Measurements from ENCODE around the gene DZIP3.

- TF ChIP-seq CTCF (IDR thresholded peaks at IDR 0.05): no peak
- TF ChIP-seq POLR2AphosphoS5 (IDR thresholded peaks at IDR 0.05): no peak
- no peak for TF ChIP-seq EP300 (IDR thresholded peaks at IDR 0.05)
Measured at GRCh38 chr3:108605028-108605427, 15.5 kb downstream of the DZIP3 start.
